ENCODE measurements around the gene OR4F16. TPM values are rescaled to one million over a fixed set of nuclear protein-coding genes. Genes with fewer than 3 reads are reported as not detected.

Gene OR4F16, protein sequence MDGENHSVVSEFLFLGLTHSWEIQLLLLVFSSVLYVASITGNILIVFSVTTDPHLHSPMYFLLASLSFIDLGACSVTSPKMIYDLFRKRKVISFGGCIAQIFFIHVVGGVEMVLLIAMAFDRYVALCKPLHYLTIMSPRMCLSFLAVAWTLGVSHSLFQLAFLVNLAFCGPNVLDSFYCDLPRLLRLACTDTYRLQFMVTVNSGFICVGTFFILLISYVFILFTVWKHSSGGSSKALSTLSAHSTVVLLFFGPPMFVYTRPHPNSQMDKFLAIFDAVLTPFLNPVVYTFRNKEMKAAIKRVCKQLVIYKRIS
- 0.52 TPM in 1 of 2 replicates, not detected in the other for total RNA-seq

GRCh38 chr1:686554-686953 lies at the start of gene OR4F16:
TSS of gene OR4F16 (minus strand) at chr1:686654. CDS start at chr1:686654, 0 bp downstream.

Other genes with a start within 250 kb of the OR4F16 start
- gene OR4F29, start 235.0 kb downstream of the OR4F16 start, total RNA-seq, result 0.52 TPM in 1 of 2 replicates, not detected in the other
- 19.9 and 36.2 TPM in 2 replicates for gene SAMD11, start 237.3 kb upstream of the OR4F16 start, total RNA-seq

Data from articular chondrocyte of knee joint (primary cell).